Right lobe of liver (tissue), 4 donors: ENCODE measurements around the gene ARHGAP32.

Source experiments
- POLR2A ChIP-seq: fragments of 450-650 bp; IDR thresholded peaks from one replicate; pipeline ENCODE4 v1.6.1; 2017; ENCODE audit warnings: antibody characterized with exemption, mild to moderate bottlenecking
- TF ChIP-seq, protein P1 (sequence below), 4 donors: fragments of 200-600 bp in 3 of 4; fragments of 450-650 bp in 1 of 4; IDR thresholded peaks; one replicate each; pipeline versions ENCODE4 v1.5.1 to v1.8.0; 2016 to 2022; ENCODE audit warnings: antibody characterized with exemption in 4 of 4, mild to moderate bottlenecking in 2 of 4
- donor health status: DM: no; HTN: no; CAD: no.
- donor health status: DM: no; HTN: no; CAD: no.
- donor health status: DM: no; HTN: yes; CAD: no.

DNA sequence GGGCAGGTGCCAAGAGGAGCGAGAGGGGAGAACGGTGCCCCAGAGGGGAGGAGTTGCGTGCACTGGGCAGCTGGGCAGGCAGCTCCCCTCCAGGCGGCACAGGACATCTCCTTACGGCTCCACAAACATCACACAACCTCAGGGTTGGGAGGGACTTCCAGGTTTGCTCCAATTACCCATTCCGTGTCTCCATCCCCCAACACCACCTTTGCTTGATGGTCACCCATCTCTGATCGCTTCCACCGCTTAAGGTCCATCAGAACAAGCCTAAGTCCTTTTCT, 235.0 kb downstream of the ARHGAP32 start:
- TF ChIP-seq, protein P1, sequence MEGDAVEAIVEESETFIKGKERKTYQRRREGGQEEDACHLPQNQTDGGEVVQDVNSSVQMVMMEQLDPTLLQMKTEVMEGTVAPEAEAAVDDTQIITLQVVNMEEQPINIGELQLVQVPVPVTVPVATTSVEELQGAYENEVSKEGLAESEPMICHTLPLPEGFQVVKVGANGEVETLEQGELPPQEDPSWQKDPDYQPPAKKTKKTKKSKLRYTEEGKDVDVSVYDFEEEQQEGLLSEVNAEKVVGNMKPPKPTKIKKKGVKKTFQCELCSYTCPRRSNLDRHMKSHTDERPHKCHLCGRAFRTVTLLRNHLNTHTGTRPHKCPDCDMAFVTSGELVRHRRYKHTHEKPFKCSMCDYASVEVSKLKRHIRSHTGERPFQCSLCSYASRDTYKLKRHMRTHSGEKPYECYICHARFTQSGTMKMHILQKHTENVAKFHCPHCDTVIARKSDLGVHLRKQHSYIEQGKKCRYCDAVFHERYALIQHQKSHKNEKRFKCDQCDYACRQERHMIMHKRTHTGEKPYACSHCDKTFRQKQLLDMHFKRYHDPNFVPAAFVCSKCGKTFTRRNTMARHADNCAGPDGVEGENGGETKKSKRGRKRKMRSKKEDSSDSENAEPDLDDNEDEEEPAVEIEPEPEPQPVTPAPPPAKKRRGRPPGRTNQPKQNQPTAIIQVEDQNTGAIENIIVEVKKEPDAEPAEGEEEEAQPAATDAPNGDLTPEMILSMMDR (IDR thresholded peaks at IDR 0.05): no peak
- no peak for TF ChIP-seq POLR2A
